NT2/D1 (cell line): ENCODE data around the gene CAMK1G.

Experiments used
- YY1 ChIP-seq: IDR thresholded peaks from 2 replicates; pipeline ENCODE4 v1.6.1; 2011; ENCODE audit not compliant: insufficient read length, insufficient read depth
- ZNF274 ChIP-seq: IDR thresholded peaks from 2 replicates; pipeline ENCODE4 v1.6.1; 2011; ENCODE audit warnings: mild to moderate bottlenecking, low read depth, low read length

- TF ChIP-seq ZNF274 (no peak), YY1 (no peak)
Observed at GRCh38 chr1:209647156-209647555, 63.6 kb downstream of the CAMK1G start.
